HG02981 (cell line): Measurements from ENCODE around the gene EBP.
"Not testable (repeated sequence)": the region's sequence is repeated elsewhere in the genome, so short reads cannot be mapped to it uniquely, and the experiment has no call there.

ENCODE experiments used
- ATAC-seq: cut with Tn5 transposase; IDR thresholded peaks from one replicate; pipeline ENCODE4 v1.9.1; 2021; ENCODE audit warnings: mild to moderate bottlenecking, moderate library complexity; ENCODE audit not compliant: unreplicated experiment

Gene EBP

GRCh38 chrX:48520976-48521352, 644 bp upstream of the EBP start:
- ATAC-seq: no peak

GRCh38 chrX:48522291-48522690, 683 bp downstream of the EBP start:
- no peak for ATAC-seq

GRCh38 chrX:48523682-48524081, 2.1 kb downstream of the EBP start:
- no peak for ATAC-seq

GRCh38 chrX:48525853-48526252, 4.2 kb downstream of the EBP start:
- ATAC-seq: not testable (repeated sequence)

GRCh38 chrX:48530736-48531135, 9.1 kb downstream of the EBP start:
- ATAC-seq: no peak

- no peak for ATAC-seq
Observed at GRCh38 chrX:48531358-48531959, 9.9 kb downstream of the EBP start.

DNA sequence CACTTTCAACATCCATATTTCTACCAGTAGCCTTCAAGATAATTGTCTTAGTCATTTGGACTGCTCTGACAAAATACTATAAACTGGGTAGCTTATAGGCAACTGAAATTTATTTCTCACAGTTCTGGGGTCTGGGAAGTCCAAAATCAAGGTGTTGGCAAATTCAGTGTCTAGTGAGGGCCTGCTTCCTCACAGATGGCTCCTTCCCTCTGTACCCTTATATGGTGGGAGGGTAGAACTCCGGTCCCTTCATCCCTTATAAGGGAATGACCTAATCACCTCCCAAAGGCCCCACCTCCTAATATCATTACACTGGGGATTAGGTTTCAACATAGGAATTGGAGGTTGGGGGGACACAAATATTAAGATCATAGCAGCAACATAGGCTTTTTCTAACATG, 10.6 kb downstream of the EBP start:
- ATAC-seq: no peak

DNA sequence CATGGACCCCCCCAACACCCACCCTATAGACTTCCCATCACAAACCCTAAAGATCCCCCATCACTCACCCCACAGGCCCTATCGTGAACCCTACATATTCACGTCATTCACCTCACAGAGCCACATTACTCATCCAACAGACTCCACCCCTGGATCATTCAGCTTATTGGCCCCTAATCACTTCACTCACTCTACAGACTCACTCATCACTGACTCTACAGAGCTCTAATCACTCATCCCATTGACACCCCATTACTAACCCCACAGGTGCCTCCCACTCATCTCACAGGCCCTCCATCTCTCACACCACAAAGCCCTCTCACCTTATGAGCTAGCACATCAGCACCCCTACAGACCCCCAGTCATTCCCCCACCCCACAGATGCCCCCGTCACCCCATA, 11.6 kb downstream of the EBP start:
- no peak for ATAC-seq

DNA sequence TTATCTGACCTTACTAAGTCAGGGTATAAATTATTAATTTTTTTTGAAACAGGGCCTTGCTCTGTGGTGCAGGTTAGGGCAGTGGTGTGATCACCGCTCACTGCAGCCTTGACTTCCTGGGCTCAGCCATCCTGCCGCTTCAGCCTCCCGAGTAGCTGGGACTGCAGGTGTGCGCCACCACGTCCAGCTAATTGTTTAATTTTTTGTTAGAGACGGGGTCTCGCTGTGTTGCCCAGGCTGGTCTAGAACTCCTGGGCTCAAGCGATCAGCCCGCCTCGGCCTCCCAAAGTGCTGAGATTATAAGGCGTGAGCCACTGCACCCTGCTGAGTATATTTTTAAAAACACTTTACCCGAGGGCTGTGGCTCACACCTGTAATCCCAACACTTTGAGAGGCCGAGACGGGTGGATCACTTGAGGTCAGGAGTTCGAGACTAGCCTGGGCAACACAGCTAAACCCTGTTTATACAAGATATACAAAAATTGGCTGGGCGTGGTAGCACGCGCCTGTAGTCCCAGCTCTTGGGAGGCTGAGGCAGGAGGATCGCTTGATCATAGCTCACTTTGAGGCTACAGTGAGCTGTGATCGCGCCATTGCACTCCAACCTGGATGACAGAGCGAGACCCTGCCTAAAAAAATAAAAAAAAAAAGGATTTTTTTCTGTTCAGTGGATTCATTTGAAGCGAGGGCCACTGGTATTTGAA, 17.2 kb downstream of the EBP start:
- no peak for ATAC-seq

- ATAC-seq: peak; percentile 81
Observed at GRCh38 chrX:48539345-48540027, 17.9 kb downstream of the EBP start, which contains the start of gene TBC1D25. TSS of gene TBC1D25 (plus strand) at chrX:48539714. CDS start at chrX:48539798, 84 bp downstream.

DNA sequence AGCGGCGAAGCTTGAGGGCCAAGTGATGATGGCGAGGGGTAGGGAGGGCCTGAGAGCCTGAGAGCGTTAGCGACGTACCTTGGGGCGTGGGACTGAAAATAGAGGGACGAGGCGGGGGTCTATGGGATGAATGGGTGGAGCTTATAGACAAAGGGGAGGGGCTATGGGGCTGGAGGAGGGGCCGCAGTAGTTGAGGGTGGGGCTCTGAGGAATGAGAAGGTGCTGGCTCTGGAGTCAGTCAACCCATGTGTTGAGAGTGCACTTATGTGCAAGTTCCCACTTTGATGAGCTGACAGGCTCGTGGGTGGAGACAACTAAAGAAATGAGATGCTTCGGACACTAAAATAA, 18.4 kb downstream of the EBP start:
- ATAC-seq: peak; percentile 30

DNA sequence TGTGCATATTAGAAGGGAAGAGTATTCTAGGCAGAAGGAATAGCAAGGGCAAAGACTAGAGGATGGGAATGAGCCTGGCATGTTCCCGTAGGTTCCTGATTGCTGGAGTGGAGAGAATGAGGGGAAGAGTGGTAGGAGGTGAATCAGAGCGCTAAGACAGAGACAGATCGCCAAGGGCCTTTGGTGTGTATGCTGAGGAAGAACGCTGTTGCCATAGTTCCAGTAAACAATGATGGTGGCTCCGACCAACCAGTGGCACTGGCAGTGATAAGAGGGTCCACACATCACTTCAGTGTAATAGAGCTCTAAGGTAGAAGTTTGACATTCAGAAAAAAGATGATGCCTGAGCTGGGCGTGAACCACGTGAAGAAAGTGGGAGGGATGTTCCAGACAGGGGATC, 18.9 kb downstream of the EBP start:
- ATAC-seq: no peak

DNA sequence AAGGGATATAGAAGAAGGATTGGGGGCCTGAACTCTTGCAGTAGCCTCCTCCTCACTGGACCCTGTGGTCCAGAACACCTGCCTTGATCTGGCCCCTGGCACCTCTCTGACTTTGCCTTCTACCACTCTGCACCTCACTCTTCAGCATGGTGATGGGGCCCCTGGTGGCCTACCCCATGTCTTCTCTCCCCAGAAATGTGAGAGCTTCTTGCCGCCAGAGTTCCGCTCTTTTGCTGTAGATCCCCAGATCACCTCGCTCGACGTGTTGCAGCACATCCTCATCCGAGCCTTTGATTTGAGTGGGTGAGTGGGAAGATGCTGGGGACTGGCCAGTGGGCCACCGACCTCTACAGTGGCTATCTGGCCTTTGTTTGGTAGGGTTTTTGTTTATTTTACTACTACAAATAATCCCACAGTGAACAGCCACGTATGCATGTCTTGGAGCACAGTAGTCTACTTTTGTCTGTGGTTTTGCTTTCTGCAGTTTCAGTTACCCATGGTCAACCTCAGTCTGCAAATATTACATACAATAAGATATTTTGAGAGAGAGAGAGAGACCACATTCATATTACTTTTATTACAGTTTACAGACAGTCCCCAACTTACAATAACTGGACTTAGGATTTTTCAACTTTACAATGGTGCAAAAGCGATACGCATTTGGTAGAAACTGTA, 19.7 kb downstream of the EBP start:
- ATAC-seq: no peak

GRCh38 chrX:48548871-48549270, 27.3 kb downstream of the EBP start:
- ATAC-seq: no peak

- ATAC-seq: not testable (repeated sequence)
Observed at GRCh38 chrX:48555731-48556325, 34.2 kb downstream of the EBP start.

GRCh38 chrX:48558271-48558670, 36.7 kb downstream of the EBP start:
- ATAC-seq: no peak

DNA sequence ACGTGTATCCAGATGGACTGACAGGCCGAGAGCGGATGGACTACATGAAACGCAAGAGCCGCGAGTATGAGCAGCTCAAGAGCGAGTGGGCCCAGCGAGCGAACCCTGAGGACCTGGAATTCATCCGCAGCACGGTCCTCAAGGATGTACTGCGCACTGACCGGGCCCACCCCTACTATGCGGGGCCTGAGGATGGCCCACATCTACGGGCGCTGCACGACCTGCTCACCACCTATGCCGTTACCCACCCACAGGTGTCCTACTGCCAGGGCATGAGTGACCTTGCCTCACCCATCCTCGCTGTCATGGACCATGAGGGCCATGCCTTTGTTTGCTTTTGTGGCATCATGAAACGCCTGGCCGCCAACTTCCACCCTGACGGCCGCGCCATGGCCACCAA, 38.0 kb downstream of the EBP start:
- no peak for ATAC-seq

- ATAC-seq: no peak
Observed at GRCh38 chrX:48560056-48560455, 38.4 kb downstream of the EBP start.

GRCh38 chrX:48560681-48561080, 39.1 kb downstream of the EBP start:
- ATAC-seq: no peak

DNA sequence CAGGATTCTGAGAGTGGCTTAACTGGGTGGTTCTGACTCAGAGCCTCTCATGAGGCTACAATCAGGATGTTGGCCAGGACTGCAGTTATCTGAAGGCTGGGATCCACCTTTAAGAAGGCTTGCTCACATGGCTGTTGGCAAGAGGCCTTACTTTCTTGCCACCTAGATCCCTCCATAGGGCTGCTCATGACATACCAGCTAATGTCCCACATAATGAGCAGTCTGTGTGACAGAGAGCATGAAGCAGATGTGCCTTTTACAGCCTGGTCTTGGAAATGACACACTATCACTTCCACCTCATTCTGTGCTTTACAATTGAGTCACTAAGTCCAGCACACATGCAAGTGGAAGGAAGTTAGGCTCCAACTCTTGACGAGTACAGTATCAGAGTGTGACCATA, 48.4 kb downstream of the EBP start:
- peak; percentile 45 for ATAC-seq

- ATAC-seq: peak; percentile 13
Observed at GRCh38 chrX:48573690-48574269, 52.2 kb downstream of the EBP start.
